BE2C (cell line): ENCODE measurements around the gene YPEL2.

Experiments
- DNase-seq: peaks from one replicate; pipeline ENCODE4 v3.0.0-alpha.2; 2020
- H3K27me3 ChIP-seq: fragments of 250-450 bp; sonication (Bioruptor Pico); 2 replicates; pipeline ENCODE4 v1.5.1; 2020; ENCODE audit warnings: mild to moderate bottlenecking
- H3K36me3 ChIP-seq: fragments of 250-450 bp; sonication (Bioruptor Pico); 2 replicates; pipeline ENCODE4 v1.5.1; 2020; ENCODE audit warnings: mild to moderate bottlenecking
- H3K4me1 ChIP-seq: fragments of 250-450 bp; sonication (Bioruptor Pico); 2 replicates; pipeline ENCODE4 v1.5.1; 2020
- H3K4me3 ChIP-seq: 2 replicates; pipeline ENCODE4 v1.5.1; 2011; ENCODE audit warnings: low read depth, low read length
- H3K9me3 ChIP-seq: fragments of 250-450 bp; sonication (Bioruptor Pico); 2 replicates; pipeline ENCODE4 v1.5.1; 2020
- CTCF ChIP-seq: IDR thresholded peaks from 2 replicates; pipeline ENCODE4 v1.5.1; 2012; ENCODE audit warnings: mild to moderate bottlenecking, low read depth, low read length

The YPEL2 gene

GRCh38 chr17:59371416-59372100, 40.1 kb downstream of the YPEL2 start:
- DNase-seq: no peak
- TF ChIP-seq CTCF: no peak
- no peak overlapping the region for H3K4me3 ChIP-seq
- no peaks in the 10 kb centered on the region for H3K27me3 ChIP-seq
- no peaks in the 10 kb centered on the region for H3K9me3 ChIP-seq
- peaks cover 30% of the 10 kb centered on the region for H3K4me1 ChIP-seq
- H3K36me3 ChIP-seq: no peaks in the 10 kb centered on the region

- no peak for TF ChIP-seq CTCF
- H3K4me1 ChIP-seq: peaks cover 25% of the 10 kb centered on the region
- DNase-seq: no peak
- no peaks in the 10 kb centered on the region for H3K9me3 ChIP-seq
- H3K27me3 ChIP-seq: no peaks in the 10 kb centered on the region
- H3K36me3 ChIP-seq: no peaks in the 10 kb centered on the region
- H3K4me3 ChIP-seq: no peak overlapping the region
Observed at GRCh38 chr17:59372138-59372751, 40.8 kb downstream of the YPEL2 start.

GRCh38 chr17:59373882-59374495, 42.5 kb downstream of the YPEL2 start:
- Histone ChIP-seq H3K27me3 (no peaks in the 10 kb centered on the region), H3K9me3 (no peaks in the 10 kb centered on the region), H3K36me3 (no peaks in the 10 kb centered on the region), H3K4me1 (peaks cover 19% of the 10 kb centered on the region), H3K4me3 (no peak overlapping the region)
- TF ChIP-seq CTCF: no peak
- no peak for DNase-seq

- no peak for TF ChIP-seq CTCF
- H3K9me3 ChIP-seq: no peaks in the 10 kb centered on the region
- H3K36me3 ChIP-seq: no peaks in the 10 kb centered on the region
- H3K4me3 ChIP-seq: no peak overlapping the region
- DNase-seq: no peak
- H3K27me3 ChIP-seq: no peaks in the 10 kb centered on the region
- H3K4me1 ChIP-seq: peaks cover 19% of the 10 kb centered on the region
Observed at GRCh38 chr17:59374612-59375011, 43.2 kb downstream of the YPEL2 start.

- Histone ChIP-seq H3K27me3 (no peaks in the 10 kb centered on the region), H3K9me3 (no peaks in the 10 kb centered on the region), H3K4me1 (peaks cover 17% of the 10 kb centered on the region), H3K36me3 (no peaks in the 10 kb centered on the region), H3K4me3 (no peak overlapping the region)
- no peak for TF ChIP-seq CTCF
- no peak for DNase-seq
Observed at GRCh38 chr17:59375857-59376256, 44.4 kb downstream of the YPEL2 start.

- Histone ChIP-seq H3K27me3 (no peaks in the 10 kb centered on the region), H3K36me3 (no peaks in the 10 kb centered on the region), H3K4me1 (peaks cover 11% of the 10 kb centered on the region), H3K9me3 (no peaks in the 10 kb centered on the region), H3K4me3 (no peak overlapping the region)
- no peak for TF ChIP-seq CTCF
- DNase-seq: no peak
Observed at GRCh38 chr17:59376506-59376905, 45.1 kb downstream of the YPEL2 start.
